H4 (cell line): ENCODE results near the gene TMCC3. TPM values are rescaled to one million over a fixed set of nuclear protein-coding genes. Genes with fewer than 3 reads are reported as not detected.
A peak's percentile ranks its signal among the peaks of the same experiment; 100 is the strongest.
"Not testable (repeated sequence)": the region's sequence is repeated elsewhere in the genome, so short reads cannot be mapped to it uniquely, and the experiment has no call there.

Experiments
- DNase-seq: peaks from one replicate; pipeline ENCODE4 v3.0.0-alpha.2; 2015; ENCODE audit warnings: low spot score
- total RNA-seq: library from RNA; depleted of rRNA; stranded (reverse); fragments of >200 nt; shearing (Covaris generic); gene quantifications from 2 replicates; pipeline ENCODE4 v1.2.3, GENCODE V29; 2014

Gene TMCC3
- total RNA-seq, 1 experiment from 2014 or later: 0.43 TPM

DNA sequence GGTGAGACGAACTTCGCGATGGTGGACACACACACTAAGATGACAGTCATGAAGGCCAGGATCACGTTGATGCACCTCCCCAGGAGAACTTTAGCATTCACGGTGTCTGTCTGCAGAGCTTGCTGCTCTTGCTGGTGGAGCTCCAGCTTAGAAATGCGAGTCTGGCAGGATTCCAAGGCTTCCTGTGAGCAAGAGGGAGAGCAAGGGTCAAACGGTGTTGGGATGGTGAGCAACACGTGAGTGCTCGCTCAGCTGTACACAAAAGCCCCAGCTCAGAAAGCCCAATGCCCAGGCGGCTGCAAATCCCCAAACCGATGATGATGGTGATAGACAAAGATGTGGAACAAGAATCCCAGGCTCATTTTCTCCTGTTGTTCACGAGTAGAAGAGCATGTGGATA, 78.8 kb downstream of the TMCC3 start:
- DNase-seq: peak; percentile 42

DNA sequence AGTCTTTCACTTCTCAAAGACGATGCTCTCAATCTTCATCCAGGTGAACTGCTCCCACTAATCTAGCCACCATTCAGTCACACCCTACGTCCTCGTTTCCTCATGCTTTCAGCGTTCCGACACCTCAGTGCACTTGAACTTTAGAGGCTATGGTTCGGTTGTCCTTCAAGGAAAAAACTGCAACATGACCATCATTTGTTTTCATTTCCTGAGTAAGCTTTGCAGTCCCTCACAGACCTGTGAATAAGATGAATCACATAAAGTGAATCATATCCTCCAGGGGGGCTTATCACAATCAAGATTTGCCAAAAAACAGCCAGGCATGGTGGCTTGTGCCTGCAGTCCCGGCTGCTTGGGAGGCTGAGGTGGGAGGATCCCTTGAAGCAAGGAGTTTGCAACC, 80.2 kb downstream of the TMCC3 start:
- DNase-seq: no peak

DNA sequence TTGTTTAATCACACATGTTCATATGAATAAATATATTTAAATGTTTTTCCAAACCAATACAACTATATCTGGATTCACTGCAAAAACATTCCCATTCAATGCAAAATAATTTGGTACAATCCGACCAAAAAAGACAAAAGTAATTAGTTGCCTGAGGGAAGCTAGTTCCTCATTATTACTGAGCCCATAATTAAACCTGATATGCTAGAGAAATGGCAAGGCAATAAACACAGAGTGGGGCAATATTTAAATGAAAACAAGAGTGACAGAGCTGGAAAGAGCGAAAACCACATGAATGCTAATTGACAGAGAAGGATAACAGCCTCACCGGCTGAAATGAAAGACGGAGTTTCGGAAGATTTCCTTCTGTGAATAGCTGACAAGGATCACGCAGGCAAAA, 82.6 kb downstream of the TMCC3 start:
- DNase-seq: no peak

DNA sequence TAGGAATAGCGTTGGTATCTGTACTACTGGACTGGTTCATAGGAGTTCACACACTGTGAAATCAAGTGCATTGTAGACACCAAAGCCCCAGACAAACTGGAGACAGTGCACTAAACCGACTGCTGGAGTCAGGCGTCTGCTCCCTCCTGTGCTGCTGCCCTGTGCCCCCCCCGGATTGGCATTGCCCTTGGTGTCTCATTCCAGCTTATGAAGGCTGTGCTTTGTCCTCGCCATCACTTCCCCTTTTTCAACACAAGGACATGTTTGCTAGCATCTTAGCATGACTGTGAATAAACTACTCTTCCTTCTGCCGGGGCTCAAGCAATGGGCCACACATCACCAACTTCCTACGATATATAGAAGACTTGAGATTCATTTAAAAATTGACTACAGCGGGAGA, 84.0 kb downstream of the TMCC3 start:
- DNase-seq: no peak

DNA sequence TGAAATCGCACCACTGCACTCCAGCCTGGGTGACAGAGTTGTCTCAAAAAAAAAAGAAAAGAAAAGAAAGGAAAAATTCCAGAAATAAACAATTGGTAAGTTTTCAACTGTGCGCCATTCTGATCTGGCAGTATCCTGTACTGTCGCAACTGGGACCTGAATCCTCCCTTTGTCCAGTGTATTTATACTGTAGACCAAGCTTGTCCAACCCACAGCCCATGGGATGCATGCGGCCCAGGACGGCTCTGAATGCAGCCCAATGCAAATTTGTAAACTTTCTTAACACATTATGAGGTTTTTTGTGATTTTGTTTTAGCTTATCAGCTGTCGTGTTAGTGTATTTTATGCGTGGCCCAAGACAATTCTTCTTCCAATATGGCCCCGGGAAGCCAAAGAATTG, 84.7 kb downstream of the TMCC3 start:
- DNase-seq: no peak

DNA sequence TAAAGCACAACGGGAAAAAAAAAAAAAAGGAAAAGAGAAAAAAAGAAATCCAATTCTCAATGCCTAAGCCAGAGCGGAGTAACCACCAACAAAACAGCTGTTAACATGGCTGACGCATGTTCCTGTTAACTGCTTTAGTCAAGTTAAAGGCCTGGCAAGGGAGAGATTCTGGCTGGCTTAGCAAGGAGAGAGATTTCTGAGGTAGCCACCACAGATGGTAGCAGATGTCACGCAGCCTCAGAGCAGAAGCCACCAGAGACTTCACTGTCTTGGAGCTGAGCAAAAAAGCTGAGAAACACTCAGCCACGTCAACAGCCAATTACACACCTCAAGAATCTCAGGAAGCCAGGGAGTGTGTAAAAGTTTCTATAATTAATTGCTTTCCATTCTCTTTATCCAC, 87.1 kb downstream of the TMCC3 start:
- DNase-seq: no peak

DNA sequence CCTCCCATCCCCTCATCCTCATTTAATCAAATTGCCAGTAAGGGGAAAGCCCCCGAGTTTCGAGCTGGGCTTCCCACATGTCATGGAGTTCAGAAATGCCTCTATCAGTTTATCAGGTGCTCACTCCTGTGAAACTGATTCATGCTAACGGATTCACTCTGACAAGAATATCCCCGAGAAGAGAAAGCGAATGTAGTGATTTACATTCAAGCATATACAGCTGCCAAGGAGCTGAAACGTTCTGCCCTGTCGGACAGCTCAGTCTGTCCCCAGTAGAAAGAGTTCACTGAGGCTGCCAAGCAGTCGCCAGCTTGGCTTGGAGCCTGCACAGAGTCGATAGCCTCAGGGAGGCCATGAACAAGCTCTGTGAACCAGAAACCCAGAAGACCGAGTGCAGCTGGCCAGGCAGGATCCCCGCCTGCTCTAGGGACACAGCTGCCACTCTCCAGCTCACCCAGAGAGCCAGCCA, 88.4 kb downstream of the TMCC3 start:
- peak; percentile 28 for DNase-seq

DNA sequence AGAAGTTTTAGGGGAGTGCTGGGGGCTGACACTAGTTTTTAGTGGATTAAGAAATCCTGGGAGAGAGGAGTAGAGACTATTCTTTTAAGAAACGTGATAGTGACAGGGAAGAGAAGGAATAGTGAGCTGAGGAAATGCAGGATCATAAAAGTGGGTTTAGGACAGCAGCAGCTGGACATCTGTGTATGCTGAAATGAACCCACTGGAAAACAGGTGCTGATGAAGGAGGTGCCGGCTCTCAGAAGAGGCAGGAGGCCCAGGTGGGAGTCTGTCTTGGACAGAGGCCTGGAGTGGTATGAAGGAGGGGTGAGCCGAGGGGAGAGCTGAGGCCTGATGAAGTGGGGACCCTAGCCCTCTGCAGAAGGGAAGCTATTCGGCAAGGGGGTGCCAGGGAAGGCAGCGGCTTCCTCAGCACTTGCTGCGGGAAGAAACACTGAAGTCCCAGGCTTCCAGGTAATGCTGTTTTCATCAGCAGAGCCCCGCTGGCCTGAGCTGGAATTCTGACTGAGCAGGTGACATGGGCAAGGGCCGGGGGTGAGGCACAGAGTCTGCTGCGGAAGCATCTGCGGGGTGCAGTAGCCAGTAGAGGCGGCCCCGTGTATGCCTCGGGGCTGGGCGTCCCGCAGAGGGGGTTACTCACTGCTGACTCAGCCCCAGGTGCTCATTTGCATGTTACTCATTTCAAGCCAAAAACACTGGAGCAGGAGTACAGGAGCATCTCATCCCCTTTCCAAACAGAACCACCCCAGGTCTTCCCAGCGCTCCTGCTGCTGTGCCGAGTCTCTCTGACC, 89.7 kb downstream of the TMCC3 start:
- DNase-seq: peak; percentile 31

DNA sequence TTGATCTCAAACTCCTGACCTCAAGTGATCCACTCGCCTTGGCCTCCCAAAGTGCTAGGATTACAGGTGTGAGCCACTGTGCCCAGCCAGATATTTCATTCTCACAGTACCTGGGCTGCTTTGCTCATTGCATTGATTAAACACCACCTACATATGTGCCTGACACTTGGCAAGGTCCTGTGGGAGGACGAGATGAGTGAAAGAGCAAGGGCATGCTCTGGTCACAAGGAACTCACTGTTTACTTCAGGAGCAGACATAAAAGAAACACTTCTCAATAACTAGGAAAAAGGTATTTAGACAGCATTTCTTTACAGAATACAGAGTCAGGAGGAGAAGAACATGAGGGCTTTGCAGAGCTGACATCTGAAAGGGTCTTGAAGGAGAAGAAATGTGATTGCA, 91.7 kb downstream of the TMCC3 start:
- DNase-seq: no peak

DNA sequence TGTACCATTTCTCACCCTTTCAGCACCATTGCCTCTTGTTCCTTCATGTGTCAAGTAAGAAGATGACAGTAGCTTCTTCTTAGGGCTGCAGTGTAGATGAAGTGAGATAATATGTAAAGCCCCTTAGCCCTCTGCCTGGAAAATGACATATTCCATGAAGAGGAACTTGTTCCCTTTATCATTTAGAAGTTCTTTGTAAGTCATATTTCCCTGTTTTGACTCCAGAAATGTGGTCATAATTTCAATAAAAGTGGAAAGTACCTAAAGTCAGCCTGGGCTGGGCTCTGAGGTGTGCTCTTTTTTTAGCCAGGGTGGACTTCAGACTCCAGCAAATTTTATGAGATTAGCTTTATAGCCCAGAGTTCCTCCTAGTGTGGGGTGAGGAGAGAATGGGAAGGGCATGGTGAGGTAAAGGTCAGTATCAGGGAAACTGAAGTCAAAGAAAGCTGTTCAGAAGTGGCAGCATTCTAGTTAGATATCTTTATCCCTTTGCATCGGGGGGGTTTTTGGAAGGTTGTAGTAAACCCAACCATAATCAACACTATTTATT, 92.5 kb downstream of the TMCC3 start:
- no peak for DNase-seq

DNA sequence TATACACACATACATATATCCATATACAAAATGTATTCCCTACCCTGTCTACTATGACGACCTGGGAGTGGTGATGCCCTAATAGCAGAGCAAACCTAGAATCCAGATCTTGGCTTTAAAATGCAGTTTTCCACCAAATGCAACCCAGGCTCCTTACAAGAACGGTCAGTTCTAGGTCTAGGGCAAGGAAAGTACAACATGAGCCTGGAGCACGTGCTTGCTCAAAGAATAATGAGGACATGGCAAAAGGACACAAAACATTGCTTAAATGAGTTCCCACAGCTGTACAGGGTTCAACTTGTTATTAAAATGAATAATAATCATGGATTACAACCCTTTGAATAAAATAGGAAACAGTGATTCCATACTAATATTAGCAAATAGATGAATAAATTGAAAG, 94.7 kb downstream of the TMCC3 start:
- DNase-seq: no peak

DNA sequence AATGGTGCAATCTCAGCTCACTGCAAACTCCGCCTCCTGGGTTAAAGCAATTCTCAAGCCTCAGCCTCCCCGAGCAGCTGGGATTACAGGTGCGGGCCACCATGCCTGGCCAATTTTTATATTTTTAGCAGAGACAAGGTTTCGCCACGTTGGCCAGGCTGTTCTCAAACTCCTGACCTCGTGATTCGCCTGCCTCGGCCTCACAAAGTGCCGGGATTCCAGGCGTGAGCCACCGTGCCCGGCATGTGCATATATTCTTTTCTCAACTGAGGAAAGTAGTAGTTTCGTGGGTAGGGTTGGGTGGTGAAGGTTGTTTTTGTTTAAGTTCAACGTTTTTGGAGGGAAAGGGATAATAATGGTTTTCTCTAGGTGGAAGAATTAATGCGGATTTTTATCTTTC, 96.5 kb downstream of the TMCC3 start:
- no peak for DNase-seq

DNA sequence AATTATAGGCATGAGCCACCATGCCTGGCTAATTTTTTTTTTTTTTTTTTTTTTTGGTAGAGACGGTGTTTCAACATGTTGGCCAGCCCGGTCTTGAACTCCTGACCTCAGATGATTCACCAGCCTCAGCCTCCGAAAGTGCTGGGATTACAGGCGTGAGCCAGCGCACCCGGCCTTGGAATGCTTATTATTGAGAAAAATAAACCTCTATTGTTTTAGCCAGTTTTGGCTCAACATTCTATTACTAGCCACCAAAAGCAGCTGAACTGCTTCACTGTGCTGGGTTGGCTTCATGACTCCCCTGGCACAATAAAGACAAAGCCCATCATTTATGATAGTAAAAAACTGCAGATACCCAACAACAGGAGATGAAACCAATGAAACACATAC, 97.2 kb downstream of the TMCC3 start:
- peak; percentile 69 for DNase-seq

DNA sequence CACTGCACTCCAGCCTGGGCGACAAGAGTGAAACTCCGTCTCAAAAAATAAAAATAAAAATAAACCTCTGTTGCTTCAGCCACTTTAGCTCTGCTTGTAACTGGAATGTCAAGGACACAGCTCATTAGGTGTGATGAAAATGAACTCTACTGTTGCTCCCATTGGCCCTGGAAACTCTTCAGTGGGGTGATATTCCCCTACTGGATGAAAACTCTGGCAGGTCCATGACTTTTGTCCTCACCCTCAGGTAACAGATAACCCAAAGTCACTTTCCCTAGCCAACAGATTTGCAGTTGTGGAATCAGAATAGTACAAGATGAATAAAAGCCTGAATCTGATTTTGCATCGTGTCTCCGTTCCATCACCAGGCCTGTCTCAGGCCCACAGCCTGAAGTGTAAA, 98.5 kb downstream of the TMCC3 start:
- no peak for DNase-seq

DNA sequence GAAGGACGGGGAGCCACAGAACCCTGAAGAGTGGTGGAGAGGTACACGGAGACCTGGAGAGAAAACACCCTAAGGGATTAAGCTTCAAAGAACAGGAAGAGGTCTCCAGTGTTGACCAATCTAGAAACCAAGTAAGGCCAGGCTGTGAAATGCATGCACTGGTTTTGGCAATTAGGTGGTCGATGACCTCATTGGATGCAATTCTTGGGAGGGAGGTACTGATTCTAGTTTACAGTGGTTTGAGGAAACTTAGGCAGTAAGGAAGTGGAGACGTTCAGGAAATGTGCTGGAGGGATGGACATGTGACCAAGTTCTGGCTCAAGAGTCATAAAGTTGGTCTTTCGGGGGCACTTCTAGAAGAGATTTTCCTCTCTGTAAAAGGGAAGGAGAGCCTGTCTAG, 99.4 kb downstream of the TMCC3 start:
- DNase-seq: no peak

DNA sequence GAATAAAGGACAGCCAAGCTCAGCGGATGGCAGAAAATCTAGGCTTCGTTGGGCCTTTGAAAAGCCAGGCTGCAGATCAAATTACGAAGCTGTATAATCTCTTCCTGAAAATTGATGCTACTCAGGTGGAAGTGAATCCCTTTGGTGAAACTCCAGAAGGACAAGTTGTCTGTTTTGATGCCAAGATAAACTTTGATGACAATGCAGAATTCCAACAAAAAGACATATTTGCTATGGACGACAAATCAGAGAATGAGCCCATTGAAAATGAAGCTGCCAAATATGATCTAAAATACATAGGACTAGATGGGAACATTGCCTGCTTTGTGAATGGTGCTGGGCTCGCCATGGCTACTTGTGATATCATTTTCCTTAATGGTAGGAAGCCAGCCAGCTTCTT, 101.5 kb downstream of the TMCC3 start:
- DNase-seq: not testable (repeated sequence)

DNA sequence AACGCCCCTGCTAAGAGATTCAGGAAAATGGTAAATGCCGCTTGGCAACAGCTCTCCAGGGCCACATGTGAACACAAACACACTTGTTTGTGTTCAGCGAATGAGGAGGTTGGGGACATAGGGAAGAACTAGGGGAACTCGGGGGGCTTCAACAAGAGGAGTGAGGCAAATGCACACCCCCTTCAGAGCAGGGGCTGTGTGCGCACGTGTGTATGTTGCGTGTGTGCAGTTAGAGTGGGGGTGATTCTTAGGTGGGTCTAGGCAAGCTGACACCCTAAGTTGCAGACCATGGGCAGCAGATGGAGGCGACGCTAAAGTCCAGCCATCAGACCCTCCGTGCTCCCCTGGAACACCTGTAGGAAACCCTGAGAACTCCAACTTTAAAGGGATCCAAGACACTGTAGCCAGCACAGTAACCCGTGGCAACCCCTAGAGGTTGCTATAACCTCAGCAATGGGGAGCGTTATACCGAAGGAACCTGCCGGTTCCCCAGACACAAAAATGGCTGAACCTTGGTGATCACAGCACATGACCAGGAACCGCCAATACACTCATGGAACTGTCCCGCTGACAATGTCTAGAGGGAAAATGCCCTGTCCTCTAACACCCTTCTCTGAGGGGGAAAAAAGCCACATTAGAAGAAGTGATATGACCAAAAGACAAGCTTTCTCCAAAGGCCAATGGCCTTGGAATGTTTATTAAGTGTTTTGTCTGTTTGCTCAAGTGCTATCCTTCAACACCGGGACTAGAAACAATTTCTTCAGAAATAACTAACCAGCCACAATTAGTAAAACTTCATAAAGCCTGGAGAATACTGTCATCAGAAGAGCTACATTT, 104.2 kb downstream of the TMCC3 start:
- peak; percentile 60 for DNase-seq

DNA sequence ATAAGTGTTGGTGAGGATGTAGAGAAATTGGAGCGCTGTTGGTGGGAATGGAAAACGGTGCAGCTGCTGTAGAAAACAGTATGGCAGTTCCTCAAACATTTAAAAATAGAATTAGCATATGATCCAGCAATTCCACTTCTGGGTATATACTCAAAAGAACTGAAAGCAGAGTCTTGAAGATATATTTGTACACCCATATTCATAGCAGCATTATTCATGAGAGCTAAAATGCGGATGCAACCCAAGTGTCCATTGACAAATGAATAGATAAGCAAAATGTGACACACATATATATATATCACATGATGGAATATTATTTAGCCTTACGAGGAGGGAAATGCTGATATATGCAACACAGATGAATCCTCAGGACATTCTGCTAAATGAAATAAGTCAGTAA, 106.0 kb downstream of the TMCC3 start:
- DNase-seq: no peak

DNA sequence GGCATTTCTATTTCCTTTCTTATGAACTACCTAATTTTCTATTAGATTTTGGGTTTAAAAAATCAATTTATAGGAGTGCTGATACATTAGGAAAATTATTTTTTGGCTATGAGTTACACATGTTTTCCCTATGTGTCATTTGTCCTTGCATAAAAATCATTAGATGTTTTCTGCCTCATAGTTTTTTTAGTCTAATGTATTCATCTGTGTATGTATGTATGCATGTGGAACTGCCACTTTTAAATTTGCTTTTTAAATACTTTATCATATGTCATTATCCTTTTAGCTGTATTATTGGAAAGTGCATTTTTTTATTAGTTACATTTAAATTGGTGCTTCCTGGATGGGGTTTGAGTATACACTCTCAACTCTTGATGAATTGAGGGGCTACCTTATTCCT, 112.0 kb downstream of the TMCC3 start:
- no peak for DNase-seq

DNA sequence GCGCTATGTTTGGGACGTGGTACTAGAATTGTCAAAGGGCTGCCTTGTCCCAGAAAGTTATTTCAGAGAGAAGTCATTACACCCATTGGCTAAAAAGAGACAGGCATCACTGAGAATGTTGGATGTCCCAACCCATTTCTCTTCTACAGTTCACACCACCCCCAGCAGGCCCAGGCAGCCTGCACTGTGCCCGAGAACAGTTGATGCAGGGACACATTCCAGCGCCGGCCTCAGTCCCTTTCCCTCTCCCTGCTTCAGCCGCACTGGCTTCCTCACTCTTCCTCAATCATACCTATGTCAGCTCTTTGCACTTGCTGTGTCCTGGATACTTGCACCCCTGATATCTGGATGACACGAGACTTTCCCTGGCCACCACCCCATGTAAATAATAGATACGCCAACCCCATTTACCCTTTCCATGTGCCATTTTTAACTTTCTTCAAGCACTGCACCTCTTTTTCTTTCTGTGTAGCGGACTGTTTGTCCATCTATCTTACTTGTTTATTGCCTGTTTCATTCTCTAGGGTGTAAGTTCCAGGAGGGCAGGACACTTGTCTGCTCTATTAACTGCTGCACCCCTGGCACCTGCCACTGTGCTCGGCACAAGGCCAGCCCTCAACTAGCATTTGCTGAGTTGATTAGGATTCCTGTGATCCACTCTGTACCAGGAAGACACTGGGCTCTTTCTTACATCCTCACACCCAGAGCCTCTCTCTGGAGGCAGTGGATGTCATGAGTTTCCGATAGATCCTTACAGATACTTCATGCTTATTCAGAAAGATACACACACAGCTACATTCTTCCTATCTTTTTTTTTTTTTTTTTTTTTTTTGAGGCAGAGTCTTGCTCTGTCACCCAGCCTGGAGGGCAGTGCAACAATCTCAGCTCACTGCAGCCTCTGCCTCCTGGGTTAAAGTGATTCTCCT, 114.1 kb downstream of the TMCC3 start:
- DNase-seq: no peak

DNA sequence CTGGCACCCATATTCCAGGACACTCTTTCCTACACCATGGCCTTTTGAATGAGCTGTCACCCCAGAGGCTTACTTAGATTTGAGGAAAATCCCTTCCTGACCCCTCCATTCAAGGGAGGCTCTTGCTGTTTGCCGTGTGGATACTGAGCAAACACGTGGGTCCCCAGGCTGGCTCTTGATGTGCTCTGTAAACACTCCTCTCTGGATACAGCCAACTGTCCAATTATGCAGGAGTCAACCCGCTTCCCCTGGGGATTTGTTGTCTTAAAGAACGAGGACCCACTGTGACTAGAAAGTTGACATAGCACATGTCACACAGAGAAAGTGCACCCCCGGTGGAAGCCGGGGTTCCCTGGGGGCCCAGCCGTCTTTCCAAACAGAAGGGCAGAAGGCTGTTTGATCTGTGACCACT, 114.8 kb downstream of the TMCC3 start:
- no peak for DNase-seq
